Kidney glomerular epithelial cell (primary cell): ENCODE measurements around the gene SOSTDC1.
"Not testable (repeated sequence)": the region's sequence is repeated elsewhere in the genome, so short reads cannot be mapped to it uniquely, and the experiment has no call there.

Experiments
- DNase-seq: peaks from one replicate; lab custom pipeline; 2025; lab: John Stamatoyannopoulos, UW

SOSTDC1 gene, protein sequence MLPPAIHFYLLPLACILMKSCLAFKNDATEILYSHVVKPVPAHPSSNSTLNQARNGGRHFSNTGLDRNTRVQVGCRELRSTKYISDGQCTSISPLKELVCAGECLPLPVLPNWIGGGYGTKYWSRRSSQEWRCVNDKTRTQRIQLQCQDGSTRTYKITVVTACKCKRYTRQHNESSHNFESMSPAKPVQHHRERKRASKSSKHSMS

DNA sequence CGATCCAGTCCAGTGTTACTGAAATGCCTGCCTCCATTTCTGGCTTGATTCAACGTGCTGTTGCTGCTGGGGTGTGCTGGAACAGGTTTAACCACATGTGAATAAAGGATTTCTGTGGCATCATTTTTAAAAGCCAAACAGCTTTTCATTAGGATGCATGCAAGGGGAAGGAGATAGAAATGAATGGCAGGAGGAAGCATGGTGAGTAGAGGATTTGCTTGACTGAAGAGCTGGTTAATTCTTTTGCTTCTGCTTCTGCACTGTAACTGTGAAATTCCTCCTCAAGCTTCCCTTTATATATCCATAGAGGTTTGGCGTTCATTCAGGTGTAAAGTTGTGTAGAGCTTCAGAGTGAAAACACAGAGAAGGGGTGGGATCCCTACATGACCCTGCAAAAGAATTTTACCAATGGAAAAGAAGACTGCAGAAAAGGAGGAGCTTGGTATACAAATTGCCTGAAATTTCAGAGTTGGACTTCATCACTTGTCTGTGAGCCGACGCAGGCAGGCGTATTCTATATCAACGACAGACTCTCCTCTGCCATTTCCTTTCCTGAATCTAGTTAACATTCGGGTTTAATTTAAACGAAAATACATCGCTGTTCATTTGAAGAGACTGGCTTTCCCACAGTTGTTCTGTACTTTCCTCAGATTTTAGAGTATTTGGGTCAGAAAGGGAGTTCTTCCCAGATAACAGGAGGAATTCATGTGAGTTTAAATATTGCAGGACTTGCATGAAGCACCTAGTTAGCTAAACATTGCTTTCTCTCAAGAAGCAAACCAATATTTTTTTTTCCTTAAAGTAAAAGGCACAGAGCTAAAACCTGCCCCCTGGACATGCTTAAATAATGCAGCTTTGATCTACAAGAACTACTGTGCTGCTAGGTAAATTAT is at the start of gene SOSTDC1:
SOSTDC1 (minus strand) TSS at position 270 of the 893 bp plus-strand sequence; CDS start at position 200, 70 bp downstream.
- DNase-seq = peak; percentile 61

DNA sequence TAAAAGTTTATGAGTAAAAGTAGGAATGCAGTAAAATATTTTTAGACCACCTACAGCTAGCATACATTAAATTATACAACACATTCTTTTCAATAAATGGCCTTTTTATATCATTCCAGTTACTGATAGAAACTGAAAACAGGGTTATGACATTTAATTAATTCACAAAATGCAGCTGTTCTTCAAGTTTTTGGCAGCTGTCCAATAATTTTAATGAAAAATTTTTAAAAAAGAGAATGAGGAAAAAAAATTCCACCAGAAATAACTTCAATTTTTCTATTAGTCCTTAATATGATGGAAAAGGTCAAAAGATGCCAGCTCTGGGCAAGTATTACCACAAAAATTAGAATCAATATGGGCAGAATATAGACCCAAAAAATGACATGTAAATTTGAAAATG is 49.2 kb upstream of the SOSTDC1 start:
- DNase-seq = no peak

DNA sequence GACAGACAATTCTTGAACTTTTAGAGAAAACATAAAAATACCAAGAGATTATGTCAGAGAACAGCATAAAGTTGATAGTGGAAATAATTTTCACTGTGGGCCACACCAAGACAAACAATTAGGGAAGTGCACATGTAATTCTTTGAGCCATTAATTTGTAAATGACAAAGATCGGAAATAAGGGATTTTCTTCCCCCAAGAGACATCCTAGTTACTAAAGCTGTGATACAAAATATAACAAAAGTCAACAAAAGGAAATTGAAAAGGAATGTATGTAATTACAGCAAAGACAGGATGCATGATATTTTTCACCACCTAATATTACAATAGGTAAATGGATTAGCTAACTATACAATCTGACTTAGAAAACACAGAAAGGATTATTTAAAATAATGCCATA is 48.7 kb upstream of the SOSTDC1 start:
- no peak for DNase-seq

DNA sequence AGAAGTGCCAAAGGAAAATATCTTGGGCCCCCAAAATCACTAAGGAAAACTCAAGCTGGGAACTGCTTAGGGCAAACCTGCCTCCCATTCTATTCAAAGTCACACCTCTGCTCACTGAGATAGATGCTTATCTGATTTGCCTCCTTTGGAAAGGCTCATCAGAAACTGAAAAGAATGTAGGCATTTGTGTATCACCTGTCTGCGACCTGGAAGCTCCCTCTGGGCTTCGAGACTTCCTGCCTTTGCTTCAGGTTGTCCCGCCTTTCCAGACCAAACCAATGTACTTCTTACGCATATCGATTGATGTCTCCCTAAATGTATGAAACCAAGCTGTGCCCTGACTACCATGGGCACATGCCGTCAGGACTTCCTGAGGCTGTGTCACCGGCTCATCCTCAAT is 46.6 kb upstream of the SOSTDC1 start:
- no peak for DNase-seq

DNA sequence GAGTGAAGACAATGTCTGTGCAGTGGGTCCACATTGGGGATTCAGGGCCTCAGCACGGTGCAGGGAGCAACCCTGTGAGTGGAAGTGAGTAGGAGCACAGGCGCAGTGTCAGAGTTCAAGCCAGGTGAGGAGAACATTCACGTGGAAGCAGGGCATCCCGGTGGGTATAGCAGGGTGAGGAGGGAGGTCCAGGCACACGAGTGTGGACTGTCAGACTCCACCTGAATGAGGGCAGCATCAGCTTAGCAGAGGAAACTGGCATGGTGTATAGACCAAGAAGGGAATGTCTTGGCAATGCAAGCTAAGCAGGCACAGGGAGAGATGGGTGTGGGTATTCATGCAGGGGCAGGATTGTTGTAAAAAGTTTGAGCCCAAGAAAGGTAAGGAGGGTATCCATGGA is 45.8 kb upstream of the SOSTDC1 start:
- no peak for DNase-seq

DNA sequence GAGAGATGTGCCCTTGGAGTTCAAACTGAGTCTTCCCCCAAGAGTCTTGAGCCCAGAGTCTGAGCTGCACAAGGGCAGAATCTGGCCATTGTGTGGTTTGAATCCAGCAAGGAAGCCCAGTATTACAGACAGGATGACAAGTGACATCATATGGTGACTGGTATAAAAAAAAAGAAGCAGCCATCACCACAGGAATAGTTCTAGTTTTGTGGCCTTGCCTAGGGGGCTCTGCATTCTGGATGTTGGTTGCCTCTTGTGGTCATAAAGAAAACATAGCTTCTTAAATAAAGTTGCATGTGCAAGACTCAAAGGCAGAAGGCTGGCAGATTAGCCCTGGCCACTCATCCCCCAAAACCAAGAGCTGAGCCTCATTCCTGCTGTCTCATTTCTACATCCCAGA is 44.3 kb upstream of the SOSTDC1 start:
- DNase-seq = no peak

DNA sequence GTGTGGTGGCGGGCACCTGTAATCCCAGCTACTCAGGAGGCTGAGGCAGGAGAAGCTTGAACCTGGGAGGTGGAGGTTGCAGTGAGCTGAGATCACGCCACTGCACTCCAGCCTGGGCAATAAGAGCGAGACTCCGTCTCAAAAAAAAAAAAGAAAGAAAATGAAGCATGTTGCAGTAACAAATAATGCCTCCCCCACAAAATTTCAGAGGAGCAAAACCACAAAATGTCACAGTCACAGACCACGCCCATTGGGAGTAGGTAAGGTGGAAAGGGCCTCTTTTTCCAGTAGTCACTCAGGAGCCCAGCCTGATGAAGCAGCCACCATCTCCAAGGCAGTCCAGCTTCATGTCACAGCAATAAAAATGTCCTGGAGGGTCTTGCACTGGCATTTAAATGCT is 40.9 kb upstream of the SOSTDC1 start:
- not testable (repeated sequence) for DNase-seq

DNA sequence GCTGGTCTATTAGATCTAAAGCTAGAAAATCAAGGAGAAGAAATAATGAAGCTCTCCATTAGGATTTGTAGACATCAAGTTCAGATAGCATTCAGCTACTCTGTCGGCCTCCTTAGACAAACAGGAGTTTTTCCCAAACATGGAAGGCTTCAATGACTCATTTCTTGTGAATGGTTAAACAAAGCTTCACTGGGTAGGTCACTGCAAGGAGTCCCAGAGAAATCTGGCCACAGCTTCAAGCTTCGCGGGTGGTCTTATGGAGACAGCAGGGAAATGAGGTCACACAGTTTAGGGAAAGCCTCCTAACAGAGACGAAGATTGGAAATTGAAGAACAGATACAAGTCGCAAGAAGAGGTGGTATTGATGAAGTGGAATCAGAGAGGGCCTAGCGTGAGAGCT is 38.5 kb upstream of the SOSTDC1 start:
- DNase-seq = peak; percentile 2

DNA sequence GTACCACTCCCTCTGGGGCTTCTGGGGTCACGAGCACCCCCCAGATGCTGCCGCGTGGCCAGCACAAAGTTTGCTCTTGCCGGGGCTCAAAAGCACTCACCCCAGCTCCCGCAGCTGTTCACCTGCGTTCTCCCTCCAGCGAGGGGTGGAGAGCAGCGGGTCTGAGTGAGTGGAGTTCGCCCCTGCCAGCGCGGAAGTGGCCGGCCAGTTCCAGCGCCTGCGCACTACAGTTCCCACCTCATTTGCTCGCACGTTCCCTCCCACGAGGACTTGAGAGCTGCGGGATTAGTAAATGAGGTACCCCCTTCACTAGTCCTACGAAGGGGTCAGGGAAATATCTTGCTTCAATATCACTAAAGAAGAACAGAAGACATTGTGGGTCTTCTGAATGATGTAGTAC is 36.8 kb upstream of the SOSTDC1 start:
- no peak for DNase-seq

DNA sequence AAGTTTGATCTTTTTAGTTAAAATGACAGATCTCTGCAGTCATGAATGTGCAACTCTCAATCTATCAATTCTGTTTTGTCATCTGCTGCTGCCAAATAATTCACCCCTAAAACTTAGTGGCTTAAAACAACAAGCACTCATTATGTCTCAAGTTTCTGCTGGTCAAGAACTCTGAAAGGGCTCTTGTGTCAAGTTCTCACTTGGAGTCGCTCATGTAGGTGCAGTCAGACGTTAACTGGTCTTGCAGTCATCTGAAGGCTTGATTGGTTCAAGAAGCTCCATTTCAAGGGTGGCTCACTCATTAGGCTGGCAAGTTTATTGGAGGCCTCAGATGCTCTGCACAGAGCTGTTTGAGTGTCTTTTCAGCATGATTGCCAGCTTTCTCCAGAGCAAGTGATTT is 32.6 kb upstream of the SOSTDC1 start:
- DNase-seq = no peak

DNA sequence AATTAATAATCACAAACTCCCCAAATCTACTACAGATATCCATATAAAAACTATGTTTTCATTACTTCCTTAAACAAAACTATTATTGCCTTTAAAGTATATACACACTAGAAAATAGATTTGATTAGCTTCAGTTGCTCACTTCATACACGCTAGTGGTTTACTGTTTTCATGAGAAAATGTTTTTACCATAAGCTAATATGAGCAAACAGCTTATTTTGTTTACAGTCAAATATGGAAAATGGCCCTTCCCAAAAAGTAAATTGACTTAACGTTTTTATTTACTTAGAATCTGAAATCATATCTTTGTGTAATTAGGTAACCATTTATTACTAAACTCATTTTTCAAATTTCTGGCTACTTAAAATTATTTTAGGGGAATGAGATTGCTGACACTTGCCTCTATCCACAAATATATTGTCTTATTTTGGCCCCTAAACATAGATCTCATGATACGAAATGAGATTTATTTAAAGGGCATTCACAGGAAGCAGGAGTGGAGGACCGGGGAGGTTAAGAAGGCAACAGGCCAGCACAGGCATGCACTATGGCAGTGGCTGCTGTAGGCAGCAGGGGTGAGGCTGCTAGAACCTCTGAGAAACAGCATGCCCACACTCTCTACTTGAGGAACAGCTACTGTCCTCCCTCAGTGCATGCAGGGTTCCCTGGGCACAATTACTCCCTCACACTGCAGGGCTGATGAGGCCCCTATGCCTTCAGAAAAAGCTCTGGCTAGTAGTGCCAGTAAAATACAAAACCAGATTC is 29.6 kb upstream of the SOSTDC1 start:
- no peak for DNase-seq

DNA sequence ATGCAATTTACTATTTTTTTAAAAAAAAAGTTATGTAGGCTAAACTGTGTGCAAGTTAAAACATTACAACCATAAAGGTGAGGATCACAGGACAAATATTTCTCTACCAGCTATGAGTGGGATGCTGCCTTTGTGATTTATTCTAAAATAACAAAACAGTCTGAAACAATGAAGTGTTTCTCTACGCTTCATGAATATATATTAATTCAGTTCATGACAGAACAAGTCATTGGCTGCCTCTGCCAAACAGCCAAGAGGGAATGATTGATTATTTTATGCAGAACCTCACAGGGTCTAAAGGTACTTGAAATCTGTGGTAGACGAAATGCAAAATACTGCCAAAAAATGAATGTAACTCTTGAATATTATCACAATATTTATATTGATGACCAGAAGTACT is 29.0 kb upstream of the SOSTDC1 start:
- DNase-seq = peak; percentile 32

DNA sequence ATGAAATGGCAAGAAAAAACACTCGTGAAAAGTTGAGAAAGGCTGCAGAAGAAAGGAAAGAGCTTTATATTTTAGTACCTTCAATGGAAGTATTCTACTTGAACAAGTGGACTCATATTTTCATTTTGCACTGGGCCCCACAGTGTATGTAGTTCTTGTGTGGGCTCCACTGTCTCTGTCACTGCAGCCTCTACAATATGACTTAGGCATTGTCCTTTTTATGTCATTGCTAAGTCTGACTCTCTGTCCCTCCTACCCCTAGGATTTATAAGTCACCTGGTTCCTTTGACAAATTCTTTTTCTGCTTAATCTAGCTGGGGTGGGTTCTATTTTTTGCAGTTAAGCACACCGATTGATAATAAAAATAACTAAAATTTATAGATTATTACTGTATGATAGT is 27.7 kb upstream of the SOSTDC1 start:
- DNase-seq = no peak

DNA sequence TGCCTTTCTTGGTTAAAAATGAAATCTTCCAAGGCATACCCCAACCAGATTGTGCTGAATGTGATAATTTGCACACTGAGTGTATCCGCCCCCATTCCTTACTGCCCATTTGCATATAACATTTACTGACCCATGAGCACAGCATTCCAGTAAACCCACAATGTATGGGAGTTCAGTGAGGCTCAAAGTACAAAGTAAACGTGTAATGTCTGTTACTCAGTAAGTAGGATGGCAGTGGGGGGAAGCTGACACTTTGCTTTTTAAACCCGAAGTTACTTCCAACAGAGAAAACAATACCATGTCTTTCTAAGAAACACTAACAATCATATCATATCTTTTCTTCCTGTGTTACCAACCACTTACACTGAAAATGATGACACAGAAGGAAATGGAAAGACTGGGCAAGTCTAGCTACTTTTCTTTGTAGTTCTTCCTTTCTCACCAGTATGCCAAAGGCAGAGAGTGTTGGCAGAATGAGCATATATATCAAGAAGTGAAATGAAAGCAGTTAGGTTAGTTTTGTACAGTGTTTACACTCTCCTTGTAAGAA is 27.1 kb upstream of the SOSTDC1 start:
- DNase-seq = peak; percentile 14

DNA sequence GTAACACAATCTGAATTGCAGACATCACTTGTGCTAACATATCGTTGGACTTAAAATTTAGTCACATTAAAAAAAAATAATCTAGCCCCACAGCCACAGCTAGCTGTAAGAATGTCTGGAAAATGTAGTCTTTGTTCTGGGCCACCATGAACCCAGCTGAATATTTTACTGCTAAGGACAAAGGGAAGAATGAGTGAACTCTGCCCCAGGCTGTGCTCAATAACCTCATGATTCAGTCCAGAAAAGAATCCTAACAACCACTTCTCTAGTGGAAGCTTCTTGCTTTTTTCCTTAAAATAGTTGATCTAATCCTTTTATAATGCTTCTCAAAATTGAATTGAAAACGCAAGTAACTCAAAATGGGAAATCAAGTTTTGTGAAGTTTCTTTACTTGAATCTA is 25.6 kb upstream of the SOSTDC1 start:
- no peak for DNase-seq

DNA sequence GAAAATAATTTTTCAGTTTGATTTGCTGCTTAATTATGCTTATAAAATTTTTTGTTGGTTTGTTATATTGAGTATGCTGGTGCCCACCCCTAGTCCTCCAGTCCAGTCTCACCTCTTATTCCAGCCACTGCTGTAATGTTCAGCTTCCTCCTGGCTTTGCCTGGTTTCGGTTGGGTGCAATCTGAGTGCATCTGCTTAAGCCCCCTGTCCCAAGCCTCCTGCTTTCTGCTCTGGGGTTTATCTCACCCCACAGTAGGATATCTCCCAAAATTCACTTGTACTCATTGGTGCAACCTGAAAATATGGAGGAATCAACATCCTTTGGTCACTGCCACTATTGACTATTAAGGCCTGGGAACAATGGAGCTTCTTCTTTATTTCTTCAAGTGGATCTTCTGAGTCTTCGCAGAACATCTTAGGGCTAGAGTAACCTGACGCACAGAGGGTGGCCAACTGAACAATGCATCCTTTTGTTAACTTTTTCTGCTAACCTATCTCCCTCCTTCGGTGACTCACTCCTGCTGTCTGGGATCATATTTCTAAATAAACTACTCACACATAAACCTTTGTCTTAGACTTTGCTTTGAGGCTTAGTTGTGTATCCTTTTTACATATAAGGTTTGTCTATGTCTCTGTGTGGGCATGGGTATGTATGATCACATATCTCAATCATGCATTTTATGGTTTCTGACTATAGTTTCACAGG is 19.1 kb upstream of the SOSTDC1 start:
- DNase-seq = peak; percentile 82

DNA sequence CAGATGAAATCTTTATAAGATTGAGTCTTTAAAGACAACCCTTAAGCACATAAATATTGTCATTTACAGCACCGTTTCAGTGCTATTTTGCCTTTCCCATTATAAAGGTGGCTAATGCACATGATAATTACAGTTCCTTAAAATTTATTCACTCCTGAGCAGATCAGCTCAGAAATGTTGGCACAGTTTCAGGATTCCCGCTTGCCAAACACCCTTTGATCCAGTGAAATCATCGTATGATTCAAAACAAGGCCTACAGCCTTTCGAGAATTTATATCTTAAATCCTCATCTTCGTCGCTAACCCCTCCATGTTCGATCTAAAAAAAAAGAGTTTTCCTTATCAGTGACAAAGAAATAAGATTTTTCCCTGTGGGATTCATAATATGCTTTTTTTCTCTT is 14.1 kb upstream of the SOSTDC1 start:
- DNase-seq = no peak

DNA sequence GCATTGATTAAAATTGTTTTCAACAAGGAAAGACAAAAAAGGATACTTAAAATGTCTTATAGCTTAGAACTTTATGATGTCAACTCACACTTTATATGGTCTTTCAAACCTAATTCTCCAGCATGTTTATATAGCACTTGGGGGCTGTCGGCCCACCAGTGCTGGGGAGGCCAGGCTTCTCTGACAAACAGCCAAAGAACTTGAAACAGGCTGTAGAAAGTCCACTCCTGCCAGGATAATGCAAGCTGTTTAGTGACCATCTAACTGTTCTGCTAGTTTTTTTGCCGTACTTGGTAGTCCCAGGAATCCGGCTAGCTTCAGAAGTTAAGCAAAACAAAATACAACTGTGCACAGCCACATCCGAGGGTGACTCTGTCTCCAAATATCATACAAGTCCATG is 13.6 kb upstream of the SOSTDC1 start:
- DNase-seq = no peak

DNA sequence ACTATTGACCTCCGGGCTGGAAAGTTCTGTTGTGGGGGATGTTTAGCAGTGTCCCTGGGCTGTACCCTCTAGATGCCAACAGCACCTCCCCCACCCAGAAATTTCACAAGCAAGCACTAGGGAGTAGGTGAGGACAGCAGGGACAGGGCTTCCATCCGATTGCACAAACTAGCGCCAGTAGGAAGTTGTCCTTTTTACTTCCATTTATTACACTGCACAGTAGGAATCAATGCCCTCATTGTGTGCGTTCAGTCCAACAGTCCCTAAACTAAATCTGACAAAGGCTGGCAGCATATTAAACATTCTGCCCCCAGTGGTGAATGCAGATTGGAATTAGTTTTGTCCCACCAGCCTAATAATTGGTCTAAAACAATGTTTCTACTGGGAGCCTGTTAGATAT is 6.4 kb upstream of the SOSTDC1 start:
- DNase-seq = no peak

DNA sequence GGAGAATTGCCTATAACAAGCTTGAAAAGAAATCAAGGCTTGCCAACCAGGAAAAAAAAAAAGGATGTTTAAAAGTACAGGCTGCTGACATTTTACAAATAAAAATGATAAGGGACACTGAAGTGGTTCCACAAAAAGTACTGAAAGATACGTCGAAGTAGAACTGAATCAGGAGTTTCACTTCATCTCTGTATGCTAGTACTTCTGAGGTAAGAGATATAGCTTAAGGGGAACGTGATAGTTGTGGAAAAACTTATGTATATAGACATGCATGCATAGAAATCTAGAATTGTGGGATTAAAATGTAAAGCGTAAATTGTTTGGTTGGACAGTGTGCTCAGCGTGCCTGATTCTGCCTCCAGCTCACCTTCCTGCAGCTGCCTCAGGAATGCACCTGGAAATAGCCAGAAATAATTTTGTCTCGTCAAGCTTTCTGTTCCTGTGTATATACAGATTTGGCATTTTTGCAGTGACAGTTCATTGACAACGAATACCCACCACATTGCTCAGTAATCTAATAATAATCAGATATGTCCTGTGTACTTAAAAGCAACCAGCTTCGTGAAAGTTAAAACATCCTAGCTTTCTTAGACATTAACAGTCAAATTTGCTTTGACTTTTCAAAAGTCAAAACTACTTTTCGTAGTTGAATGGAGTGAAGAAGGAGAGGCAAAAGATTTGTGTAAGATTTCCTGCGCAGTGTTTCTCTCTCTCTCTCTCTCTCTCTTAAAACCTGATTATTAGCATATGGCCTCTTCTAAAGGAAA is 1.4 kb downstream of the SOSTDC1 start:
- DNase-seq = no peak

DNA sequence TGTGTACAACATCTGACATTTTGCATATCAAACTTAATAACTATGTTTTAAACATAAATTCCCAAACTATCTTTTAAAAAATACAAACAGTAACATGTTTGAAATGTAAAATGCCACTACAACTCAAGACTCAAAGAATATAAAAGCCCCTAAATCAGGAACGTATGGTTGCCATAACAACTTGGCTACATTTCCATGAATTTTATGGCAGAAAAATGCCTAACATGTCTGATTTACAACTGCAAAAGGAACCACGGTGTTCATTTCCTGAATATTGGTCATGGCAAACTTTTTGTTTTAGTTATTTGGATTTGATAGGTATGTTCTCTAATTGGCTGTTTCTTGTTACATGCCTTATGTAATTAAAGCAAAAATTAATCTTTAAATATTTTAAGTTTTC is 2.0 kb downstream of the SOSTDC1 start:
- DNase-seq = no peak
